ENCODE results near the gene LDLRAD3. TPM values are rescaled to one million over a fixed set of nuclear protein-coding genes. Genes with fewer than 3 reads are reported as not detected.

The LDLRAD3 gene
- polyA plus RNA-seq, 1 of the 3 experiments (the other 2 are of a cell fraction) = 10.6 TPM

DNA sequence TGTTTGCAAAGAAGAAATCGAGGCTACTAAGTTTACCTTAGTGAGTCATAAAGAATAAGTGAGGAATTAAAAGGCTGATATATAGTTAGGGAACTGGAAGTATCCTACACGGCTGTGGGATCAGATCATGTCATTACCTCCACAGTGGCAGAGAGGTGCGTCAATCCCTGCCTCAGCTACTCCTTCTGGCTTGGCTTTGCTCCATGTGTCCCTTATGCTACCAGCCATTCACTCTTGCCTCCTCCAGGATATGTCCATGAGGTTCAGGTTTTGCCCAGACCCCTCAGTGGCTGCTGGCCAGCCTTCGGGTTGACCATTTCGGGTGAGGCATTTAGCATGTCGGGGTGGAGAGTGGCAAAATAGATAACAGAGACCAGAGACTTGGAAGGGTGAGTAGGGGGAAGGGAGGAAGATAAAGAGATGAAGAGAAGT, 153.4 kb downstream of the LDLRAD3 start (continued):
- no peak for TF ChIP-seq FOXJ3 (CRISPR knock-in tag; IDR thresholded peaks at IDR 0.05)
- TF ChIP-seq, protein P1, sequence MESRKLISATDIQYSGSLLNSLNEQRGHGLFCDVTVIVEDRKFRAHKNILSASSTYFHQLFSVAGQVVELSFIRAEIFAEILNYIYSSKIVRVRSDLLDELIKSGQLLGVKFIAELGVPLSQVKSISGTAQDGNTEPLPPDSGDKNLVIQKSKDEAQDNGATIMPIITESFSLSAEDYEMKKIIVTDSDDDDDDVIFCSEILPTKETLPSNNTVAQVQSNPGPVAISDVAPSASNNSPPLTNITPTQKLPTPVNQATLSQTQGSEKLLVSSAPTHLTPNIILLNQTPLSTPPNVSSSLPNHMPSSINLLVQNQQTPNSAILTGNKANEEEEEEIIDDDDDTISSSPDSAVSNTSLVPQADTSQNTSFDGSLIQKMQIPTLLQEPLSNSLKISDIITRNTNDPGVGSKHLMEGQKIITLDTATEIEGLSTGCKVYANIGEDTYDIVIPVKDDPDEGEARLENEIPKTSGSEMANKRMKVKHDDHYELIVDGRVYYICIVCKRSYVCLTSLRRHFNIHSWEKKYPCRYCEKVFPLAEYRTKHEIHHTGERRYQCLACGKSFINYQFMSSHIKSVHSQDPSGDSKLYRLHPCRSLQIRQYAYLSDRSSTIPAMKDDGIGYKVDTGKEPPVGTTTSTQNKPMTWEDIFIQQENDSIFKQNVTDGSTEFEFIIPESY (IDR thresholded peaks at IDR 0.05; ENCODE audit: borderline replicate concordance, low read depth) = no peak
- TF ChIP-seq SMC3 (IDR thresholded peaks at IDR 0.05; ENCODE audit: low read depth, low read length) = no peak
- no peak for TF ChIP-seq RFX5 (IDR thresholded peaks at IDR 0.05; ENCODE audit: low read length)
- no peak for TF ChIP-seq NFIC (IDR thresholded peaks at IDR 0.05; ENCODE audit: borderline replicate concordance)
- no peak for TF ChIP-seq RXRA (IDR thresholded peaks at IDR 0.05; ENCODE audit: borderline replicate concordance, low read depth)

DNA sequence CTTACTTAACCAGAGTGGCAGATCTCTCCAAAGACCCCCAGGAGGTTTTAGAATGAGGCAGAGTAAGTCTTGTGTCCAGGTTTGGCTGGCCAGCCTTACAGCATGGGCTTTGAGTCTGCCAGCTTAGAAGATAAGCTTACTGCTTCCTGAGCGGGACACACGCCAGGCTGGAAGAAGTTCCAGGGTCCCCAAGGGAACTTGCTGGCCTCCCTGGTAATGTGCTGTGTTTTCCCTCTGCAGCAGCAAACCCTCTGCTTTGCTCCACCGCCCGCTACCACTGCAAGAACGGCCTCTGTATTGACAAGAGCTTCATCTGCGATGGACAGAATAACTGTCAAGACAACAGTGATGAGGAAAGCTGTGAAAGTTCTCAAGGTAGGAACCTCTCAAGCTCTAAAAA, 154.2 kb downstream of the LDLRAD3 start:
- no peak overlapping the region for H3K9ac ChIP-seq
- ChIA-PET POLR2A (no interaction called here), CTCF (no interaction called here)
- H3K4me3 ChIP-seq (ENCODE audit: low read depth in 2 of 2, low read length in 1 of 2) = no peak overlapping the region
- peaks cover 0 to 4% of the 10 kb centered on the region in 2 experiments; a peak in 1 of 4 replicates for H3K4me1 ChIP-seq (ENCODE audit: control insufficient read depth in 1 of 2, insufficient read depth in 2 of 2, low read depth in 1 of 2, low read length in 1 of 2)
- H3K4me2 ChIP-seq = no peak overlapping the region
- H3K36me3 ChIP-seq (replicated peaks in 1 of 2; ENCODE audit: control insufficient read depth in 1 of 2, insufficient read depth in 2 of 2, low read length in 1 of 2) = peaks cover 5 to 15% of the 10 kb centered on the region in 2 experiments
- no peak overlapping the region for H3K27ac ChIP-seq (ENCODE audit: low read depth in 2 of 2, low read length in 1 of 2)
- 100% methylated on average over 6 of the region's 6 CpGs for WGBS (ENCODE audit: low lambda C conversion rate)
- no peaks in the 10 kb centered on the region for H3K9me3 ChIP-seq
- no peaks in the 10 kb centered on the region for H4K20me1 ChIP-seq (ENCODE audit: insufficient read depth)
- H3K27me3 ChIP-seq (ENCODE audit: insufficient read depth) = no peaks in the 10 kb centered on the region
- TF ChIP-seq MXI1 (IDR thresholded peaks at IDR 0.05; ENCODE audit: low read depth, low read length) (no peak), YY1 (IDR thresholded peaks at IDR 0.05; ENCODE audit: low read depth) (no peak), JUND (IDR thresholded peaks at IDR 0.05) (no peak), FOXM1 (IDR thresholded peaks at IDR 0.05; ENCODE audit: low read depth) (no peak)
- H3K9me2 ChIP-seq = no peaks in the 10 kb centered on the region
- H2AFZ ChIP-seq (ENCODE audit: low read depth) = no peak overlapping the region
- H3F3A ChIP-seq (replicated peaks; ENCODE audit: insufficient read depth) = no peaks in the 10 kb centered on the region
- no peak for DNase-seq
- H3K79me2 ChIP-seq (ENCODE audit: insufficient read depth) = no peaks in the 10 kb centered on the region

DNA sequence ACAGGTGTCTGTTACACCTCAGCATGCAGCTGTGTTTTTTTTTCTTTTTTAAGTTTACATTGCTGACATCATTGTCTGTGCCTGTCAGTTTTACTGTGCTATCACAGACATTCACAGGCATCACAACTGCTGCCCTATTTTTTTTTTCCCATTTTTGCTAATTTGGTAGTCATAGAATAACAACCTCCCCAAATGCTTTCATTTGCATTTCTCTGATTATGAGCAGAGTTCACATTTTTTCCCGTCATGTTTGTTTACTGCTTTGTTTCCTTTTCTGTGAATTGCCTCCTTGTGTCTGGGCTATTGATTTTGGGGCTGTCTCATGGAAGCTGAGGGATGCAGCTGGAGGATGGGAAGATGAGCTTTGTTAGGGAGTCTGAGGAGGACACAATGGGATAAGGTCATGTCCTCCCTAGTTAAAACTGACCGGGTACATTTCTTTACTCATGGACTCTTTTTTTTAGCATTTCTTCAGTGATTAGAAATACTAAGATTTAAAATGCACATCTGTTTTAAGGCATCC, 155.1 kb downstream of the LDLRAD3 start:
- Histone ChIP-seq H4K20me1 (ENCODE audit: insufficient read depth) (no peaks in the 10 kb centered on the region), H3K9ac (no peak overlapping the region), H3K9me2 (no peaks in the 10 kb centered on the region), H3K36me3 (replicated peaks in 1 of 2; ENCODE audit: control insufficient read depth in 1 of 2, insufficient read depth in 2 of 2, low read length in 1 of 2) (peaks cover 0 to 15% of the 10 kb centered on the region in 2 experiments), H2AFZ (ENCODE audit: low read depth) (no peak overlapping the region), H3K4me2 (no peak overlapping the region), H3K4me3 (ENCODE audit: low read depth in 2 of 2, low read length in 1 of 2) (no peak overlapping the region), H3K4me1 (ENCODE audit: control insufficient read depth in 1 of 2, insufficient read depth in 2 of 2, low read depth in 1 of 2, low read length in 1 of 2) (peaks cover 0 to 4% of the 10 kb centered on the region in 2 experiments; a peak in 1 of 4 replicates), H3K27ac (ENCODE audit: low read depth in 2 of 2, low read length in 1 of 2) (no peak overlapping the region), H3K9me3 (no peaks in the 10 kb centered on the region), H3K27me3 (ENCODE audit: insufficient read depth) (no peaks in the 10 kb centered on the region), H3F3A (replicated peaks; ENCODE audit: insufficient read depth) (no peaks in the 10 kb centered on the region), H3K79me2 (ENCODE audit: insufficient read depth) (no peaks in the 10 kb centered on the region)
- CTCF ChIA-PET = no interaction called here
- POLR2A ChIA-PET = no interaction called here
- 92% methylated on average over 2 of the region's 2 CpGs for WGBS (ENCODE audit: low lambda C conversion rate)
- TF ChIP-seq RAD21 (IDR thresholded peaks at IDR 0.05; ENCODE audit: low read length) (no peak), RCOR1 (IDR thresholded peaks at IDR 0.05; ENCODE audit: low read length) (no peak), EP300 (IDR thresholded peaks at IDR 0.05; ENCODE audit: borderline replicate concordance in 1 of 2, low read depth in 1 of 2, low read length in 1 of 2) (no peak), FOSL2 (IDR thresholded peaks at IDR 0.05; ENCODE audit: borderline replicate concordance, low read depth) (no peak), POLR2AphosphoS5 (IDR thresholded peaks at IDR 0.05; ENCODE audit: low read depth, low read length) (no peak)
- TF ChIP-seq, protein P2, sequence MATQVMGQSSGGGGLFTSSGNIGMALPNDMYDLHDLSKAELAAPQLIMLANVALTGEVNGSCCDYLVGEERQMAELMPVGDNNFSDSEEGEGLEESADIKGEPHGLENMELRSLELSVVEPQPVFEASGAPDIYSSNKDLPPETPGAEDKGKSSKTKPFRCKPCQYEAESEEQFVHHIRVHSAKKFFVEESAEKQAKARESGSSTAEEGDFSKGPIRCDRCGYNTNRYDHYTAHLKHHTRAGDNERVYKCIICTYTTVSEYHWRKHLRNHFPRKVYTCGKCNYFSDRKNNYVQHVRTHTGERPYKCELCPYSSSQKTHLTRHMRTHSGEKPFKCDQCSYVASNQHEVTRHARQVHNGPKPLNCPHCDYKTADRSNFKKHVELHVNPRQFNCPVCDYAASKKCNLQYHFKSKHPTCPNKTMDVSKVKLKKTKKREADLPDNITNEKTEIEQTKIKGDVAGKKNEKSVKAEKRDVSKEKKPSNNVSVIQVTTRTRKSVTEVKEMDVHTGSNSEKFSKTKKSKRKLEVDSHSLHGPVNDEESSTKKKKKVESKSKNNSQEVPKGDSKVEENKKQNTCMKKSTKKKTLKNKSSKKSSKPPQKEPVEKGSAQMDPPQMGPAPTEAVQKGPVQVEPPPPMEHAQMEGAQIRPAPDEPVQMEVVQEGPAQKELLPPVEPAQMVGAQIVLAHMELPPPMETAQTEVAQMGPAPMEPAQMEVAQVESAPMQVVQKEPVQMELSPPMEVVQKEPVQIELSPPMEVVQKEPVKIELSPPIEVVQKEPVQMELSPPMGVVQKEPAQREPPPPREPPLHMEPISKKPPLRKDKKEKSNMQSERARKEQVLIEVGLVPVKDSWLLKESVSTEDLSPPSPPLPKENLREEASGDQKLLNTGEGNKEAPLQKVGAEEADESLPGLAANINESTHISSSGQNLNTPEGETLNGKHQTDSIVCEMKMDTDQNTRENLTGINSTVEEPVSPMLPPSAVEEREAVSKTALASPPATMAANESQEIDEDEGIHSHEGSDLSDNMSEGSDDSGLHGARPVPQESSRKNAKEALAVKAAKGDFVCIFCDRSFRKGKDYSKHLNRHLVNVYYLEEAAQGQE (IDR thresholded peaks at IDR 0.05; ENCODE audit: low read depth, low read length) = no peak
- TF ChIP-seq, protein P3, sequence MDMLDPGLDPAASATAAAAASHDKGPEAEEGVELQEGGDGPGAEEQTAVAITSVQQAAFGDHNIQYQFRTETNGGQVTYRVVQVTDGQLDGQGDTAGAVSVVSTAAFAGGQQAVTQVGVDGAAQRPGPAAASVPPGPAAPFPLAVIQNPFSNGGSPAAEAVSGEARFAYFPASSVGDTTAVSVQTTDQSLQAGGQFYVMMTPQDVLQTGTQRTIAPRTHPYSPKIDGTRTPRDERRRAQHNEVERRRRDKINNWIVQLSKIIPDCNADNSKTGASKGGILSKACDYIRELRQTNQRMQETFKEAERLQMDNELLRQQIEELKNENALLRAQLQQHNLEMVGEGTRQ (IDR thresholded peaks at IDR 0.05; ENCODE audit: borderline replicate concordance, low read depth, low read length) = no peak
- no peak for DNase-seq

All from SK-N-SH (cell line).